ENCODE data around the gene GFOD2.

GFOD2 gene

DNA sequence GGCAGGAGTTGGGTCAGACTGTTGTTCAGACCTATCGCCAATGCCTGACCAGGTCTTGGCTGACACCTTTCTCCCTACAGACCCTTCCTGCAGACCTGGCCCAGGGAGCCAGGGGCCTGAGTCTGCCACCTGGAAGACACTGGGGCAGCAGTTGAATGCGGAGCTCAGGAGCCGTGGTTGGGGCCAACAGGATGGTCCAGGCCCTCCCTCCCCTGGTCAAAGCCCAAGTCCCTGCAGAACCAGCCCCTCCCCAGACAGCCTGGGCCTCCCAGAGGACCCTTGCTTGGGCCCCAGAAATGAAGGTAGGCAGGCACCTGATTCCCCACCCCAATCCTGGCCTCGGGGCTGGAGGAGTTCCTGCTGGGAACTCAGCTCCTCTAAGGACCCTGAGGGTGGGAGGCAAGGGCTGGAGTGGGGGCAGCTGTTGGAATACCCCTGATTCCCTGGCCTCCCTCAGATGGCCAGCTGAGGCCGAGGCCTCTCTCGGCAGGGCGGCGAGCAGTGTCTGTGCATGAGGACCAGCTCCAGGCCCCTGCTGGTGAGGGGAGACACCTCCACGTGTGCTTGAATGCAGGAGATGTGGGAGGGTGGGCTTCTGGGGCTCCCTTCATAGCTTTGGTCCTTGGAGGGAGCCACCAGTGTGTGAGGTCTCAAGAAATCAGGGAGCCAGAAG, 62.6 kb downstream of the GFOD2 start:
- no peak for DNase-seq

DNA sequence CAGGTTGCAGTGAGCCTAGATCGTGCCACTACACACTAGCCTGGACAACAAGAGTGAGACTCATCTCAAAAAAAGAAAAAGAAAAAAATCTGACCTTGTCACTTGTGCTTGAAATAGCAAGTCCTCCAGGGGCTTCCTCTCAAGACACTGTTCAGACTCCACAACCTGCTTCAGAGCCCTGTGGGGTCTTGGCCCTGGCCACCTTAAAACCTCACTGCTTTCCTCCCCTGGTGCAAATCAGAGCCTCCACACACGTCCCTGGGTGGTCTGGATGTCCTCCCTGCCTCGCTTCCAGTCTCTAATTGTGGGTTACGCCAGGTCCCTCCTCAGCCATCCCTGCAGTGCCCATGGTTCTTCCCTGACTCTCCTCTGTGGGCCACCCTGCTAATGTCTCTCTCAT, 63.8 kb downstream of the GFOD2 start:
- DNase-seq: no peak

DNA sequence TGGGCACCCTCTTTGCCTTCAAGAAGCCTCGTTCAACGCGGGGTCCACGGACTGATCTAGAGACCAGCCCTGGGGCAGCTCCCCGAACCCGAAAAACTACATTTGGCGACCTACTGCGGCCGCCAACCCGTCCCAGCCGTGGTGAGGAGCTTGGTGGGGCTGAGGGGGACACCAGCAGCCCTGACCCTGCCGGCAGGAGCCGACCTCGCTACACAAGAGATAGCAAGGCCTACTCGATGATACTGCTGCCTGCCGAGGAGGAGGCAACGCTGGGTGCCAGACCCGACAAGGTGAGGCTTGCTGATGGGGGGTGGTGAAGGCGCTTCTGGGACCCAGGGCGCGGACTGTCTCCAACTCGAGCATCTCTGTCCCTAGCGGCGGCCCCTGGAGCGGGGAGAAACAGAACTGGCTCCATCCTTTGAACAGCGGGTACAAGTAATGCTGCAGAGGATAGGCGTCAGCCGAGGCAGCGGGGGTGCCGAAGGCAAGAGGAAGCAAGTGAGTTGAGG, 64.7 kb downstream of the GFOD2 start:
- no peak for DNase-seq

DNA sequence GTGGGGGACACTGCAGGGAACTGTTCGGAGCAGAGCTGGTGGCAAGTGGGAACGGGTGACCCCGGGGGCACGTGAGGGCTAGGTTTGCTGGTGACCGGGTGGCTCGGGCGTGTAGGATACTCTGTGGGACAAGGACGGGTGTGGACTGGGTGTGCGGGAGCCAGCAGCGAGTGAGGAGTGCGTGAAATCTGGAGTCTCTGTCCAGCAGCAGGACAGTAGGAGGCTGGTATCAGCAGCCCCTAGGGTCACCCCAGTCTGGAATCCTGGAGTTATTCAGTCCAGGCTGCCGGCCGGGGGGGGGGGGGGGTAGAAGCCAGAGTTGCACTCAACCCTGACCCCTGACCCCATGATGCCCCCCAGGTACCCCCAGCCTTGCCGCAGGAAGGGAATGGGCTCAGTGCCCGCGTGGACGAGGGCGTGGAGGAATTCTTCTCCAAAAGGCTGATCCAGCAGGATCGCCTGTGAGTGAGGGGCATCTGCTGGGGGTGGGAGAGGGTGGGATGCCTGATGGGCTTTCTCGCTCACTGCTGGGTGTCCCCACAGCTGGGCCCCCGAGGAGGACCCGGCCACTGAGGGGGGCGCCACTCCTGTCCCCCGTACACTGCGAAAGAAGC, 65.2 kb downstream of the GFOD2 start:
- DNase-seq: no peak

DNA sequence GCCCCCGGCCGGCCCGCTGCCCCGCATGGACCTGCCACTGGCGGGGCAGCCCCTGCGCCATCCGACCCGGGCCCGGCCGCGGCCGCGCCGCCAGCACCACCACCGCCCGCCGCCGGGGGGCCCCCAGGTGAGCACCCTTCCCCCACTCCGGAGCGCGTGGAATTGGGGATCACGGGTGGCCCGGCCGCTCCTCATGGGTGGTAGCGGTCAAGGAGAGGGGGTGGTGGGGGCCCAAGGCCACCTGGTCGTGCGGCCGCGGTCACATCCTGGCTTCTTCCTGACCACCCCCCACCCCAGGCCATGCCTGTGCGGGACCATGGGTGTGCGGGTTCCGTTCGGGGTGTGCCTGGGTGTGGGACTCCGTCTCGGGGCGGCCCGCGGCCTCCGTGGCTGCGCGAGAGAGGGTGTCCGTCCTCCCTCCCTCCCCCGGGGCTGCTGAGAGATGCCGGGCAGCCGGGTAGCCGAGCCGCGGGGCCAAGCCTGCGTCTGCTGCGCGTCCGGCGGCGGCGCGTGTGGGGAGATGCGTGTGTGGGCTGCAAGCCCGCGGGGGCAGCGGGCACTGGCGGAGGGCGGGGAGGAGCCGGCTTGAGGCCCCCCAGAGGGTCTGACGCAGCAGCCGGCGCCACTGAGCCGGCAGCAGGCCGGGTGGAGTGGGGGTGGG, 65.9 kb downstream of the GFOD2 start:
- DNase-seq: no peak

DNA sequence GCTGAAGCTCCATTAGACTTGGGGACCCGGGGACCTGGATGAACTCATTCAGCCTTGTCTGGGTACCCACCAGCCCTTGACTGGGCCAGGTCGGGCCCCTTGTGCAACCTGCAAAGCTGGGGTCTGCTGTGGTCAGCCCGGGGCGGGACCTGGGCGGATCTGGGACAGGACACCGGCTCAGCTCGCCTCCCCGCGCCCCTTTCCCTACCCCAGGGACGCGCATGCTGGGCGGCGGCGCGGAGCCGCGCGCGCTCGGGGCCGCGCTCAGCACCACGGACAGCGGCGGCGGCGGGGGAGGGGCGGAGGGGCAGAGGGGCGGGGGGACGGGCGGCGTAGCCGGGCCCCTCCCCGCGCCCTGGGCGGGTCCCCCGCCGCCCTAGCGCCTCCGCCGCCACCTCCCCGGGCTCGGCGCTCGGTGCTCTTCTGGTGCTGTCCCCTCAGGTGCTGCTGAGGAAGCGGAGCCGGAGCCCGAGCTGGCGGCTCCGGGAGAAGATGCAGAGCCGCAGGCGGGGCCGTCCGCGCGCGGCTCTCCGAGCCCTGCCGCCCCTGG, 66.5 kb downstream of the GFOD2 start:
- no peak for DNase-seq

DNA sequence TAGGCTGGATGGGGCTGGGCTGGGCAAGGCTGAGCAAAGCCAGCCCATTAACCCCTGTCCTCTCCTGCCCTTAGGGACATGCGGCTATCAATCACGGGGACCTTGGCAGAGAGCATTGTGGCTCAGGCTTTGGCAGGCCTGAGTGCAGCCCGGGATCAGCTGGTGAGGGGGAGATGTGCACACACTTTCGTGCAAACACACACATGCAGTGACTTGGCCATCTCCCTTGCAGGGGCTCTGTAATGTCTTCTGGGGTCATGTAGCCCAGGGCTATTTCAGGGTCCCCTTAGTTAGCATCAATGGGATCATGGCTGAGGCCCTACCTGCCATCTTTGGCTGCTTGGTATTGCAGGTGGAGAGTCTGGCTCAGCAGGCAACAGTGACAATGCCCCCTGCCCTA, 67.3 kb downstream of the GFOD2 start:
- no peak for DNase-seq

DNA sequence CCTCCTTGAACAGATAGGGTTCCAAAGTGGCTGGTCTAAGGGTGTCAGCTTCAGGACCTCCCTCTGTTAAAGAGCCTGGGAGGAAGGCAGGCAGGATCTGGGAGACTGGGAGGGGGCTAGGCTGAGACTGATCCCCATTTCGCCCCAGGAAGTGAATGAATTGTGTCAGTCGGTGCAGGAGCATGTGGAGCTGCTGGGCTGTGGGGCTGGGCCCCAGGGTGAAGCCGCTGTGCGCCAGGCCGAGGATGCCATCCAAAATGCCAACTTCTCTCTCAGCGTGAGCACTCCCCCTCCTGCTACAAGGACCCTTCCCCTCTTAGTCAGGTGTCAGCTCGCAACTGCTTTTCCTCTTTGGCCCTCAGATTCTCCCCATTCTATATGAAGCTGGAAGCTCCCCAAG, 68.1 kb downstream of the GFOD2 start:
- no peak for DNase-seq

DNA sequence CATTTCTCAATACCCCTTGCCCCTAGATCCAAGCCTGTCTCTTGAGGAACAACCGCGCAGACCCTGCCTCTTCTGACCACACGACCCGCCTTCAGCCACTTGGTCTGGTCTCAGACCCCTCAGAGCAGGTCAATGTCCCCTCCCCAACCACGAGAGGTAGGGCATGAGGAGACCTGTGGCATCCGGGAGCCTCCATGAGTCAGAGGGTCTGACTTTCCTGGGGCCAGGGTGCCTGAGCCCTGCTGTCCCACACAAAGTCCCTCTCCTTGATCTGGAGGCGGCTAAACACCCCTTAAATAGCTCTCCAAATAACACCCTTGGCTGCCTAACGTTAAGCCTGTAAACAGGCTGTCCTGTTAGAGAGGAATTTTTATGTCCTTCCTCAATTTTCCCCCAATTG, 69.1 kb downstream of the GFOD2 start:
- DNase-seq: no peak

DNA sequence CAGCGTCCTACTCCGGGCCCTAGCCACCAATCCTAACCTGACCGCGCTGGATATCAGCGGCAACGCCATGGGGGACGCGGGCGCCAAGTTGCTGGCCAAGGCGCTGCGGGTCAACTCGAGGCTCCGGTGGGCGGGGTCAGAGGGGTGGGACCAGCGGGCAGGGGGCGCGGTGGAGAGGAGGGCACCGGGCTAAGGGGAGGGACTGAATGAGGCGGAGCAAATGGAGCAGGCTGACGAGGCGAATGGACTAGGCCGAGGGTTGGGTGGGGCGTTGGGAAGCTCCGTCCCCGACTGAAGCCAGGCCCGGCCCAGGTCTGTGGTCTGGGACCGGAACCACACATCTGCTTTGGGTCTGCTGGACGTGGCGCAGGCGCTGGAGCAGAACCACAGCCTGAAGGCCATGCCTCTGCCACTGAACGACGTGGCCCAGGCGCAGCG, 69.6 kb downstream of the GFOD2 start:
- DNase-seq: no peak

DNA sequence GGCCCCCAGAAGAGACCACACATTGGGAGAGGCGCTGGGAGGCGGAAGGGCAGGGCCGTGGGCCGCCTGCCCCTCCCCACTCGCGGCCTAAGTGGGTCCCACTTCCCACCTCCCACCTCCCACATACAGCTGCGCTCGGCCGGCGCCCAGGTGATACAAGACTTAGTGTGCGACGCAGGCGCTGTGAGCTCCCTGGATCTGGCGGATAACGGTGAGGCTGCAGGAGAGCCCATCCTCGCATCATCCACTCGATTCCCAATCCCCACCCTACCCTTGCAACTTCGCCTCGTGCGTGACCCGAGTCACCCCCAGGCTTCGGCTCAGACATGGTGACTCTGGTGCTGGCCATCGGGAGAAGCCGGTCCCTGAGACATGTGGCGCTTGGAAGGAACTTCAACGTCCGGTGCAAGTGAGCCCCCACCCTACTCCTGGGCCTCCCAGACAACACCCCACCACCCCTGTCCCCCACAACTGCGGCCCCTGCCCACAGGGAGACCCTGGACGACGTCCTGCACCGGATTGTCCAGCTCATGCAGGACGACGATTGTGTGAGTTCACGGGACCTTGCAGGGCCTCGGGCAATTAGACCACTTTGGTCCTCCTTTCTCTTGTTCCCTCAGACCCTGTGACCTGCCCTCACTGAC, 70.2 kb downstream of the GFOD2 start:
- no peak for DNase-seq

DNA sequence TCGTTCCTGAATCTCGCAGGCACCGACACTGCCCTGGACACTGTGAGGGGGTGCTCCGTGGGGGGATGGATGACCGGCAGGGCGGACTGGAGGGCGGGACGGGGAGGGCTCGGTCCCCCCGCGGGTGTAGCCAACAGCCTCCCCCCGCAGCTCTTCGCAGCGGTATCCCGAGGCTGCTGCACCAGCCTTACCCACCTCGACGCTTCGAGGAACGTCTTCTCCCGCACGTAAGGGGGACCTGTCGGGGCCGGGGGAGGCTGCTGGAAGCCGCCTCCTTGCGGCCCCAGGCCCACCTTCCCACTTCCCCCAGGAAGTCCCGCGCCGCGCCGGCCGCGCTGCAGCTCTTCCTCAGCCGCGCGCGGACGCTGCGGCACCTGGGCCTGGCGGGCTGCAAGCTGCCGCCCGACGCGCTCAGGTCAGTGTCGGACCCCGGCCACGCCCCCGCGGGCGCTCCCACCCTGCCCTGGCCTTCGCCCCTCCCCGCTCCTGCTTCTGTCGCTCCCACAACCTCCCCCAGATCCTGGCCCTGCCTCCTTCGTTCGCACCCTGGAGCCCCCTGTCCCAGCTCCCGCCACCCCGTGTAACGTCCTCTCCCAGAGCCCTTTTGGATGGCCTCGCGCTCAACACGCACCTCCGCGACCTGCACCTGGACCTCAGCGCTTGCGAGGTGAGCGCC, 70.9 kb downstream of the GFOD2 start:
- no peak for DNase-seq

DNA sequence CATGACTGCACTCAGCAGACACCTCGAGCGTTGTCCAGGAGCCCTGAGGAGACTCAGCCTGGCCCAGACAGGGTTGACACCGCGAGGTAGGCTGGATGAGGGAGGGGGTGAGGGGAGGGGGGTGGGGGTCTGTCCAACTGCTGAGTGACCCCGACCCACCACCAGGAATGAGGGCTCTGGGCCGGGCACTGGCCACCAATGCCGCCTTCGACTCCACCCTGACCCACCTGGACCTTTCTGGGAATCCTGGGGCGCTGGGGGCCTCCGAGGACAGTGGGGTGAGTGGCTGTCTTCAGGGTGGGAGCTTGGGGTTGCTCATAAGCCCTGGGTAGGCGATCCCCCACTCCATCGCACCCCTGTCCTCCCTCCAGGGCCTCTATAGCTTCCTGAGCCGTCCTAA, 71.4 kb downstream of the GFOD2 start:
- DNase-seq: no peak

DNA sequence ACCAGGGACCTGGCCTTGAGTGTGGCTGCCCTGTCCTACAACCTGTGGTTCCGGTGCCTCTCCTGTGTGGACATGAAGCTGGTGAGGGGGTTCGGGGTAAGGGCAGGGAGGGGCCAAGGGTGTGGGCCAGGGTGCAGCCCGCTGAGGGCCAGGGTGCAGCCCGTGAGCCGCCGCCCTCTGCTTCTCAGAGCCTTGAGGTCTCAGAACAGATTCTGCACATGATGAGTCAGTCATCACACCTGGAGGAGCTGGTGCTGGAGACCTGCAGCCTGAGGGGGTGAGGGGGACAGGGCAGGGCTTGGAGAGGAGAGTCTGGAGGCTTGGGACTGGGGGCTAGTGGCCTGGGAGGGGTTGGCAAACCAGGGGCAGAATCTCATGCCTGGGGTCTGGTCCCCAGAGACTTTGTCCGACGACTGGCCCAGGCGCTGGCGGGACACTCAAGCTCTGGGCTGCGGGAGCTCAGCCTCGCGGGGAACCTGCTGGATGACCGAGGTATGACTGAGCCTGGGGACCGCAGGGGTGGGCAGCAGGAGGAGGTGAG, 71.9 kb downstream of the GFOD2 start:
- DNase-seq: no peak

DNA sequence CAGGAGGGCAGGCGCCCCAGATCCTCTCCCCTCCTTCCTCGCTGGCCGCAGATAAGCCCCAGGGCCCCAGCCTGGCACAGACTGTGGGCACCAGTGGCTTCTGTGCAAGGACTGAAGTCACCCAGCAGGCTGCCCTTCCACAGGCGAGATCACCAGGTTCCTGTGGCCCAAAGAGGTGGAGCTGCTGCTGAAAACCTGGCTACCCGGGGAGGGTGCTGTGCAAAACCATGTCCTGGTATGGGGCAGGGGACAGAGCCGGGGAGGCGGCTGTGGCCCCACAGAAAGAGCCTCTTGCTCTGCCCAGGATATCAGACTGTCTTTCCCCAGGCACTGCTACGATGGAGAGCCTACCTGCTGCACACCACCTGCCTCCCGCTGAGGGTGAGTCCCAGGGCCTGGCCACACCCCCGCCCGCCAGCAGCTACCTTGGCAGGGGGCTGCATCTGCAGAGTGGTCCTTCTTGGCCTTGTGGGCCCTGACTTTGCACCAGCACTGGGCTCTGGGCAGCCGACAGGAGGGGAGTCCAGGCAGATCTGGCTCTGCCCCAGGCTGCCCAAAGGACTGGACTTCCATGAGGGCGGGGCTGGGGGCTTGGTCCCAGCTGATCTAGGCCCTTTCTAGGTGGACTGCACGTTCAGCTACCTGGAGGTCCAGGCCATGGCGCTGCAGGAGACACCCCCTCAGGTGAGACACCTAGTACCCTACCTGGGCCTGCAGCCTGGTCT, 73.6 kb downstream of the GFOD2 start:
- DNase-seq: no peak

DNA sequence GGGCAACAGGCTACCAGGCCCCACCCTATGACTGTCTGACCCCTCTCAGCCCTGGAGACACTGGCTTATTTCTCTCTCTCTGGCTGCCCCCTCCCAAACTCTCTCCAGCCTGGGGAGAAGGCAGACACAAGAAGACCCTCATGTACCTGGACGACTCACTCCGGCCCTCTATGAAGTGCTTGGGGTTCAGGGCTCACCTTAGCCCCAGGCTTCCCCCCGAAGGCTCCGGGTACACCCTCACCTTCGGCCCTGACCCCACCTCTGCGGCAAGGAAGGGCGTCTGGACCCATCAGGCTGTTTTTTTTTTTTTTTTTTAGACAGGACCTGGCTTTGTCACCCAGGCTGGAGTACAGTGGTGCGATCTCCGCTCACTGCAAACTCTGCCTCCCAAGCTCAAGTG, 75.1 kb downstream of the GFOD2 start:
- DNase-seq: no peak

DNA sequence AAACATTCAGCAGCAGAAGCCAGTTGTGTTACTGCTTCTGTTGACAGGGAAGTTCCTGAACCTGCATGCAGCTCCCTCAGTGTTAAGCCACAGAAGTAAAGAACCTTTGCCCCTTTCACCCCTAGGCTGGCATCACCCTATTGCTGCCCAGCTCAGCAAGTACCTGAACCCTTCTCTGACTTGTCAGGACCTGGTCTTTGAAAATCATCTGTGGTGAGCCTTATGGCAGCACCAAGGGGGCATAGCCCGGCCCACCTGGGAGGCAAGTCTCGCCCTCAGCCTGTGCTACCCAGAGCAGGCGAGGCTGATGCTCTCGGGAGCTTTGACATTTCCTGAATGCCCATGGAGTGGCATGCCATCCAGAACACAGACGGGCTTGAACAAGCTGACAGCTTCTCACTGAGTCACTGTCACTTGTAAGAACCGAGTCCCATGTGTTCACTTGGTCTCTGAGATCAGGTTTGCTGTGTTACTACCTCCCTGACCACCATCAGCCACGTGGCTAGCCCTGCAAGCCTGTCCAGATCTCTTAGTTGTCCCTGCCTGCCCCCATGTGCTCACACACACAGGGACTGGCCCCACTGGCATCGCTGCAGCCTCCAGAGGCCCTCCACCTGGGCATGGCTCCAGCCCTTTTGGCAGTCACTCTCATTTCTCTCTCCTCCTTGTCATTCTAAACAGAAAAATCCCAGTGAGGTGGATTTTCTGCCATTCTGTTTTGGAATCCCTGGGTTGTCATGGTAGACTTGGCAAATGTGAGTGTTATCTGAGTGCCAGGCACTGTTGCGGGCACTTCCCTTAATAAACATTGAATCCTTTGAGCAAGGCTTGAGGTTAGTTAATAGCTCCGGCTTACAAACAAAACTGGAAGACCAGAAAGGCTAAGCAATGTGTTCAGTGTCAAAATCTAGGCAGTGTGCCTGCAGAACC, 77.1 kb downstream of the GFOD2 start:
- DNase-seq: no peak

DNA sequence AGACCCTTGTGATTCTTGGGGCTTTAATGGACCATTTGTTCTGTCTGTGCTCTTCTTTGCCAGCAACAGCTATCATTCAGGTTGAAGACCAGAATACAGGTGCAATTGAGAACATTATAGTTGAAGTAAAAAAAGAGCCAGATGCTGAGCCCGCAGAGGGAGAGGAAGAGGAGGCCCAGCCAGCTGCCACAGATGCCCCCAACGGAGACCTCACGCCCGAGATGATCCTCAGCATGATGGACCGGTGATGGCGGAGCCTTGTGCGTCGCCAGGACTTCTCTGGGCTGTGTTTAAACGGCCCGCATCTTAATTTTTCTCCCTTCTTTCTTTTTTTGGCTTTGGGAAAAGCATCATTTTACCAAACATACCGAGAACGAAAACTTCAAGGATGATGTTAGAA, 81.5 kb downstream of the GFOD2 start:
- DNase-seq: no peak

DNA sequence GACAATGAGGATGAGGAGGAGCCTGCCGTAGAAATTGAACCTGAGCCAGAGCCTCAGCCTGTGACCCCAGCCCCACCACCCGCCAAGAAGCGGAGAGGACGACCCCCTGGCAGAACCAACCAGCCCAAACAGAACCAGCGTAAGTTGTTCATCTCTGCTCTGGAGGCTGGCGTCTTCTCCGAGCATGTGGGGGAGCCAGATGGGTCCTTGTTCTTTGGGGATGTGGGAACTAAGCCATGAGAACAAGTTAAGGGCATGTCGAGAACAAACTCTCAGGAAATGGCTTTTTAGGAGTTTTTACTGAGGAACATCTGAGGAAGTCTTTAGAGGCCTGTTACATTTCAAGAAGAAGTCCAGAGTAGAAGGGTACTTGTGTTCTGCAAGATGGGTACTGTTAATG, 82.4 kb downstream of the GFOD2 start:
- no peak for DNase-seq

DNA sequence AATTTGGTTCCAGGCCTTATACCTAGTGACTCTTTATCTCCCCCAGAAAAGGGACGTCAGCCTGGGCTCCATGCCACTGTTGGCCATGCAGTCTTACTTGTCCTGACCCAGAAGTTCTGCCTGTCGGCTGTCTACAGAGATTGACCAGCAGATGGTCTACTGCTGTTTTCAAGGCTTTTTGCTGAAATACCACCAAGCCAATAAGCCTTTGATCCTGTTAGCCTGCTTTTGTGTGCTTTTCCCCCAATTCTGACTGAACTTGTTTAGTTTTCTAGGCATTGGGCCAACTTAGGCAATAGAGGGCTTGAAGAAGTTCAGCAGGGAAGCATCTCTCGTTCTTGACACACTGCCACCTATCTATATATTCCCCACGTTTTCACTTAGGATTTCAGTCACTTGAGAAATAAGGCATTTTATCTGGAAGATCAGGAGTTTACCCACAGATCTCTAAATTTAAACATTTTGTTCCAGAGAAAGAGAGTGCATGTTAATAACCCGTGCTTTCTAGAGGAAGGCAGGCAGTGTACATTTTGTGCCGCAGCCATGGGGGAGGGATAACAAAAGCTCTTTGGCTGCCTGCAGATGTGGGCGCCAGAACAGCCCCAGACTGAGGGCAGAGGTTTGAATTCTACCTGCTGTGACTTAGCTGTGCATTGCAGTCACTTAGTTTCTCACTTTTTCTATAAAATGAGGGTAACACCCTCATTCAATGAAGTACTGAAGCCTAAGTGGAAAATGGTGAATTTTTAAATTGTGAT, 86.5 kb downstream of the GFOD2 start:
- DNase-seq: no peak

All from cortex of kidney (tissue), 1 donor.